H9 (cell line): ENCODE data around the gene PFN4. TPM values are rescaled to one million over a fixed set of nuclear protein-coding genes. Genes with fewer than 3 reads are reported as not detected.

Source experiments
- DNase-seq: peaks from one replicate; pipeline ENCODE4 v3.0.0-alpha.2; 2017
- H2AFZ ChIP-seq: one replicate; pipeline ENCODE4 v1.6.1; 2013; ENCODE audit warnings: mild to moderate bottlenecking, low read length, control low read depth, moderate library complexity
- H2AK5ac ChIP-seq: 2 replicates; pipeline ENCODE4 v1.6.1; 2013; ENCODE audit warnings: low read length, control low read depth, mixed read lengths; ENCODE audit not compliant: insufficient read length
- H2BK120ac ChIP-seq: one replicate; pipeline ENCODE4 v1.6.1; 2013; ENCODE audit warnings: low read depth, mild to moderate bottlenecking, low read length, control low read depth, inconsistent platforms; ENCODE audit not compliant: poor library complexity, severe bottlenecking
- H2BK12ac ChIP-seq: 2 replicates; pipeline ENCODE4 v1.6.1; 2013; ENCODE audit warnings: low read length, control low read depth, mixed read lengths, low read depth; ENCODE audit not compliant: insufficient read length
- H2BK15ac ChIP-seq: 2 replicates; pipeline ENCODE4 v1.6.1; 2013; ENCODE audit warnings: low read depth, low read length, control low read depth
- H2BK20ac ChIP-seq: one replicate; pipeline ENCODE4 v1.6.1; 2013; ENCODE audit warnings: low read depth, mild to moderate bottlenecking, low read length, control low read depth, inconsistent platforms; ENCODE audit not compliant: poor library complexity, severe bottlenecking
- H2BK5ac ChIP-seq: 2 replicates; pipeline ENCODE4 v1.6.1; 2013; ENCODE audit warnings: low read length, control low read depth, mixed read lengths; ENCODE audit not compliant: insufficient read length
- H3K14ac ChIP-seq: 2 replicates; pipeline ENCODE4 v1.6.1; 2013; ENCODE audit warnings: low read length, control low read depth; ENCODE audit not compliant: insufficient read depth
- H3K18ac ChIP-seq: 2 replicates; pipeline ENCODE4 v1.6.1; 2013; ENCODE audit warnings: low read depth, mild to moderate bottlenecking, mixed read lengths, low read length, control low read depth; ENCODE audit not compliant: insufficient read length
- H3K23ac ChIP-seq: 2 replicates; pipeline ENCODE4 v1.6.1; 2013; ENCODE audit warnings: low read length, control low read depth, mixed read lengths, low read depth; ENCODE audit not compliant: insufficient read length
- H3K23me2 ChIP-seq: 2 replicates; pipeline ENCODE4 v1.6.1; 2013; ENCODE audit warnings: low read depth, mild to moderate bottlenecking, mixed read lengths, low read length, control low read depth; ENCODE audit not compliant: insufficient read length, poor library complexity, severe bottlenecking
- H3K27ac ChIP-seq: 2 replicates; pipeline ENCODE4 v1.5.1; 2013; ENCODE audit warnings: low read length, control low read depth, mixed read lengths, low read depth; ENCODE audit not compliant: insufficient read length
- H3K27me3 ChIP-seq: 2 replicates; pipeline ENCODE4 v1.6.1; 2013; ENCODE audit warnings: low read length, control low read depth, inconsistent platforms; ENCODE audit not compliant: insufficient read depth
- H3K4ac ChIP-seq: 2 replicates; pipeline ENCODE4 v1.6.1; 2013; ENCODE audit warnings: low read depth, mild to moderate bottlenecking, control low read depth, inconsistent platforms, low read length, moderate library complexity
- H3K4me1 ChIP-seq: 2 replicates; pipeline ENCODE4 v1.6.1; 2013; ENCODE audit warnings: low read length, control low read depth, inconsistent platforms; ENCODE audit not compliant: insufficient read depth
- H3K4me2 ChIP-seq: 2 replicates; pipeline ENCODE4 v1.6.1; 2013; ENCODE audit warnings: low read length, control low read depth, mixed read lengths; ENCODE audit not compliant: insufficient read length, insufficient read depth
- H3K56ac ChIP-seq: 2 replicates; pipeline ENCODE4 v1.6.1; 2013; ENCODE audit warnings: low read depth, mild to moderate bottlenecking, mixed read lengths, low read length, control low read depth; ENCODE audit not compliant: insufficient read length
- H3K79me1 ChIP-seq: 2 replicates; pipeline ENCODE4 v1.6.1; 2013; ENCODE audit warnings: low read depth, mild to moderate bottlenecking, moderate library complexity, low read length, control low read depth, inconsistent platforms; ENCODE audit not compliant: insufficient read depth, poor library complexity, severe bottlenecking
- H3K79me2 ChIP-seq: 2 replicates; pipeline ENCODE4 v1.6.1; 2013; ENCODE audit warnings: low read length, control low read depth, inconsistent platforms; ENCODE audit not compliant: insufficient read depth
- H3K9ac ChIP-seq: 2 replicates; pipeline ENCODE4 v1.6.1; 2013; ENCODE audit warnings: low read length, control low read depth, mixed read lengths; ENCODE audit not compliant: insufficient read length; ENCODE audit errors: extremely low read depth
- H3K9me3 ChIP-seq: one replicate; pipeline ENCODE4 v1.6.1; 2013; ENCODE audit warnings: low read depth, low read length, inconsistent platforms; ENCODE audit not compliant: control insufficient read depth
- H3T11ph ChIP-seq: one replicate; pipeline ENCODE4 v1.6.1; 2013; ENCODE audit warnings: mild to moderate bottlenecking, low read length, control low read depth, inconsistent platforms
- H4K20me1 ChIP-seq: one replicate; pipeline ENCODE4 v1.6.1; 2013; ENCODE audit not compliant: control insufficient read depth, insufficient read length, insufficient read depth
- H4K5ac ChIP-seq: 2 replicates; pipeline ENCODE4 v1.6.1; 2013; ENCODE audit warnings: low read depth, mild to moderate bottlenecking, mixed read lengths, low read length, control low read depth; ENCODE audit not compliant: insufficient read length
- H4K8ac ChIP-seq: replicated peaks from 2 replicates; pipeline ENCODE4 v1.6.1; 2013; ENCODE audit warnings: low read length, control low read depth, mixed read lengths, low read depth; ENCODE audit not compliant: insufficient read length
- H4K91ac ChIP-seq: 2 replicates; pipeline ENCODE4 v1.6.1; 2013; ENCODE audit warnings: low read depth, mild to moderate bottlenecking, moderate library complexity, mixed read lengths, low read length, control low read depth; ENCODE audit not compliant: insufficient read length
- H3K27ac Mint-ChIP-seq, 3 experiments: 2 replicates in 2 of 3; 3 replicates in 1 of 3; pipeline ENCODE4 v1.8.0; 2020 to 2021; ENCODE audit warnings: mixed read lengths in 3 of 3, mild to moderate bottlenecking in 1 of 3, moderate library complexity in 1 of 3
- H3K27me3 Mint-ChIP-seq: 2 replicates; pipeline ENCODE4 v1.8.0; 2021; ENCODE audit warnings: low read depth, mild to moderate bottlenecking, moderate library complexity, mixed read lengths
- H3K36me3 Mint-ChIP-seq, 3 experiments: 2 replicates in 2 of 3; 3 replicates in 1 of 3; pipeline ENCODE4 v1.8.0; 2020 to 2021; ENCODE audit warnings: low read depth in 3 of 3, mixed read lengths in 3 of 3; ENCODE audit not compliant: insufficient read depth in 1 of 3
- H3K4me1 Mint-ChIP-seq, 2 experiments: 2 replicates each; pipeline ENCODE4 v1.8.0; 2020; ENCODE audit warnings: mixed read lengths in 2 of 2
- H3K4me3 Mint-ChIP-seq, 2 experiments: 2 replicates in 1 of 2; 3 replicates in 1 of 2; pipeline ENCODE4 v1.8.0; 2020 to 2021; ENCODE audit warnings: mild to moderate bottlenecking in 2 of 2, mixed read lengths in 2 of 2, moderate library complexity in 1 of 2
- H3K9me3 Mint-ChIP-seq, 2 experiments: 2 replicates in 1 of 2; 3 replicates in 1 of 2; pipeline ENCODE4 v1.8.0; 2020; ENCODE audit warnings: mild to moderate bottlenecking in 2 of 2, mixed read lengths in 2 of 2, moderate library complexity in 1 of 2
- CTCF ChIP-seq: fragments of 200-600 bp; sonication (generic); conservative IDR thresholded peaks from 3 replicates; pipeline ENCODE4 v1.8.0; 2021; ENCODE audit warnings: antibody characterized with exemption, mild to moderate bottlenecking
- WGBS: extraction: QIAGEN DNeasy Blood & Tissue Kit; methylation state at CpG from one replicate; pipeline ENCODE4 v1.1.7; 2013; ENCODE audit warnings: missing lambda C conversion rate, low lambda C conversion rate, mixed read lengths; ENCODE audit not compliant: insufficient read length; ENCODE audit errors: extremely low coverage; 5-methylcytosine and 5-hydroxymethylcytosine counted together
- total RNA-seq: library from RNA; stranded (reverse); gene quantifications from 2 replicates; pipeline ENCODE4 v1.2.1, GENCODE V29; 2021

Gene PFN4
- total RNA-seq, 1 experiment from 2014 or later, result not detected

DNA sequence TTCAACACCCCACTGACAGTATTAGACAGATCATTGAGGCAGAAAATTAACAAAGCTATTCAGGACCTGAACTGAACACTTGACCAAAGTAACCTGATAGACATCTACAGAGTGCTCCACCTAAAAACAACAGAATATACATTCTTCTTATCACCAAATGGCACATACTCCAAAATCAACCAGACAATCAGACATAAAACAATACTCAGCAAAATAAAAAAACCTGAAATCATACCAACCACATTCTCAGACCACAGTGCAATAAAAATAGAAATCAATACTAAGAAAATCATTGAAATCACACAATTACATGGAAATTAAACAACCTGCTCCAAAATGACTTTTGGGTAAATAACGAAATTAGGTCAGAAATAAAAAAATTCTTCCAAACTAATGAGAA, 15.8 kb downstream of the PFN4 start:
- H3K9me3 ChIP-seq, result no peaks in the 10 kb centered on the region
- no peaks in the 10 kb centered on the region for H4K20me1 ChIP-seq
- H3K9ac ChIP-seq, result no peak overlapping the region
- H3K14ac ChIP-seq, result no peak overlapping the region
- no peak overlapping the region for H3T11ph ChIP-seq
- no peak overlapping the region for H2BK15ac ChIP-seq
- no peak overlapping the region for H2AFZ ChIP-seq
- H2BK5ac ChIP-seq, result no peak overlapping the region
- DNase-seq, result no peak
- H3K79me1 ChIP-seq, result no peaks in the 10 kb centered on the region
- H4K91ac ChIP-seq, result no peak overlapping the region
- peaks cover 0 to 9% (median 0%) of the 10 kb centered on the region in 3 experiments; a peak in 3 of 7 replicates for H3K36me3 Mint-ChIP-seq
- H3K27ac ChIP-seq, result no peak overlapping the region
- H3K4ac ChIP-seq, result no peak overlapping the region
- no peaks in the 10 kb centered on the region for H3K27me3 ChIP-seq
- no CpG with 5 or more reads among the region's 1 CpG for WGBS
- no peak overlapping the region for H2BK20ac ChIP-seq
- no peak overlapping the region for H3K18ac ChIP-seq
- H3K4me2 ChIP-seq, result no peak overlapping the region
- no peak overlapping the region for H2AK5ac ChIP-seq
- no peak overlapping the region for H3K23ac ChIP-seq
- H2BK120ac ChIP-seq, result no peak overlapping the region
- H3K4me3 Mint-ChIP-seq, result no peak overlapping the region
- no peak overlapping the region for H3K27ac Mint-ChIP-seq
- no peak overlapping the region for H4K5ac ChIP-seq
- H3K9me3 Mint-ChIP-seq, result peaks cover 14 to 19% of the 10 kb centered on the region in 2 experiments; a peak in 4 of 5 replicates
- H3K4me1 ChIP-seq, result no peaks in the 10 kb centered on the region
- no peak overlapping the region for H2BK12ac ChIP-seq
- no peaks in the 10 kb centered on the region for H3K79me2 ChIP-seq
- H3K56ac ChIP-seq, result no peak overlapping the region
- peaks cover 0 to 5% of the 10 kb centered on the region in 2 experiments; a peak in 1 of 4 replicates for H3K4me1 Mint-ChIP-seq
- TF ChIP-seq CTCF, result no peak
- H3K23me2 ChIP-seq, result no peaks in the 10 kb centered on the region
- no peaks in the 10 kb centered on the region; the same call in 1 of the 2 replicates for H3K27me3 Mint-ChIP-seq
- H4K8ac ChIP-seq, result no peak overlapping the region
